Prostate gland (tissue), 2 donors: ENCODE results near the gene ZNF91. TPM values are rescaled to one million over a fixed set of nuclear protein-coding genes. Genes with fewer than 3 reads are reported as not detected.

Experiments used
- DNase-seq: peaks from one replicate; pipeline ENCODE4 v3.0.0-alpha.2; 2019; ENCODE audit warnings: low spot score
- H3K27ac ChIP-seq, 2 donors: fragments of 200-600 bp; sonication (generic); 2 replicates each; pipeline ENCODE4 v1.5.1; 2017 to 2019
- H3K27me3 ChIP-seq: fragments of 200-600 bp; sonication (generic); replicated peaks from 2 replicates; pipeline ENCODE4 v1.5.1; 2019; ENCODE audit not compliant: insufficient read depth
- H3K36me3 ChIP-seq, 2 donors: fragments of 200-600 bp; sonication (generic); 1 replicate in 1 of 2; 2 replicates in 1 of 2; pipeline versions ENCODE4 v1.5.1 to v1.8.1; 2017 to 2019
- H3K4me1 ChIP-seq: fragments of 200-600 bp; sonication (generic); replicated peaks from 2 replicates; pipeline ENCODE4 v1.5.1; 2019
- H3K4me3 ChIP-seq, 2 donors: fragments of 200-600 bp; sonication (generic); 2 replicates each; pipeline ENCODE4 v1.5.1; 2017 to 2019
- H3K9me3 ChIP-seq: fragments of 200-600 bp; sonication (generic); 2 replicates; pipeline ENCODE4 v1.5.1; 2017
- POLR2A ChIP-seq: fragments of 450-650 bp; IDR thresholded peaks from one replicate; pipeline ENCODE4 v1.6.1; 2016; ENCODE audit warnings: antibody characterized with exemption, mild to moderate bottlenecking
- POLR2AphosphoS5 ChIP-seq: sonication (generic); formaldehyde crosslinking; IDR thresholded peaks from one replicate; pipeline ENCODE4 v1.6.1; 2017; ENCODE audit warnings: antibody characterized with exemption
- WGBS: methylation state at CpG from one replicate; pipeline ENCODE4 v1.1.5; 2018; 5-methylcytosine and 5-hydroxymethylcytosine counted together
- intact Hi-C: fragments of 100-400 bp; cut with DNase I; formaldehyde crosslinking; loops from one replicate; pipeline ENCODE4 v1.14.2; 2022
- total RNA-seq, 2 donors: library from RNA; depleted of rRNA; stranded (reverse); fragments of >200 nt; gene quantifications; one replicate each; pipeline ENCODE4 v1.1.0, GENCODE V29; 2016
- TF ChIP-seq, protein P1 (sequence below), 4 experiments: fragments of 200-600 bp in 2 of 4; fragments of 450-650 bp in 2 of 4; sonication (generic) in 2 of 4; IDR thresholded peaks; 1 replicate in 3 of 4; 2 replicates in 1 of 4; pipeline ENCODE4 v1.5.1; 2016 to 2019; ENCODE audit warnings: antibody characterized with exemption in 4 of 4, mild to moderate bottlenecking in 2 of 4, moderate library complexity in 2 of 4

ZNF91 gene
- 10 to 100 TPM; 70.4 to 97.8 TPM for total RNA-seq

DNA sequence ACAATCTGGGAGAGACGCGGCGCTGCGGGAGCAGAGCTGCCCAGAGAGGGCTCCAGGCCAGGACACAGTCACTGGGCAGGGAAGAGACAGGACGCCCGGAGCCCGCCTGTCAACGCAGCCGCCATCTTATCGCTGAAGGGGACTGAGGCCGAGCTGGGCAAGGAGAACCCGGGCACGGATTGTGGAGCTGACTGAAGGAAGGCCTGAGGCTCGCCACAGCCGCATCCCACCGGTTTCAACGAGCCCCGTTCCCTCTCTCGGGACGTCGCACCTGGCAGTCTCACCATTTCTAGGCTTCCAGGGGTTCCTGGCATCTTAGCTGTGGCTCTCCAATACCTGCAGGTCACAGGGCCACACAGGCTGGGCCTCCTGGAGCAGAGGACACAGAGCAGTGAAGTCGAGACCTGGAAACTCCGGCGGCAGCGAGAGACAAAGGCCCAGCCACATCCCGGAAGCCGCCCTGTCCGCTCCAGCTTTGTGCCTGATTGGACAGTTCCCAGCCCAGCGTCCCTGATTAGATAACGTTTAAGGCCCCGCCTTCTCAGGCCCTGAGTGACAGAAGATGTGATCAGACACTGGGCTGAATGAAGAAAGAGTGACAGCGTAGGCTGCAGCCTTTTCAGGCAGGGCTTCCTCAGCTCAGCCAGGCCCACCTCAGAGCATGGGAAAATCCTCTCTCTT is at the start of gene ZNF91:
Gene ZNF91, minus strand, starts transcription at position 431 of the 681 bp plus-strand sequence. Its CDS starts 117 bp downstream, at position 314.
- no peaks in the 10 kb centered on the region for H3K36me3 ChIP-seq
- no peaks in the 10 kb centered on the region for H3K9me3 ChIP-seq
- H3K4me3 ChIP-seq, result peak within 1 kb of the TSS; percentile 61 to 78
- peaks cover 4% of the 10 kb centered on the region for H3K4me1 ChIP-seq
- TF ChIP-seq POLR2A, result peak; percentile 94
- TF ChIP-seq, protein P1, sequence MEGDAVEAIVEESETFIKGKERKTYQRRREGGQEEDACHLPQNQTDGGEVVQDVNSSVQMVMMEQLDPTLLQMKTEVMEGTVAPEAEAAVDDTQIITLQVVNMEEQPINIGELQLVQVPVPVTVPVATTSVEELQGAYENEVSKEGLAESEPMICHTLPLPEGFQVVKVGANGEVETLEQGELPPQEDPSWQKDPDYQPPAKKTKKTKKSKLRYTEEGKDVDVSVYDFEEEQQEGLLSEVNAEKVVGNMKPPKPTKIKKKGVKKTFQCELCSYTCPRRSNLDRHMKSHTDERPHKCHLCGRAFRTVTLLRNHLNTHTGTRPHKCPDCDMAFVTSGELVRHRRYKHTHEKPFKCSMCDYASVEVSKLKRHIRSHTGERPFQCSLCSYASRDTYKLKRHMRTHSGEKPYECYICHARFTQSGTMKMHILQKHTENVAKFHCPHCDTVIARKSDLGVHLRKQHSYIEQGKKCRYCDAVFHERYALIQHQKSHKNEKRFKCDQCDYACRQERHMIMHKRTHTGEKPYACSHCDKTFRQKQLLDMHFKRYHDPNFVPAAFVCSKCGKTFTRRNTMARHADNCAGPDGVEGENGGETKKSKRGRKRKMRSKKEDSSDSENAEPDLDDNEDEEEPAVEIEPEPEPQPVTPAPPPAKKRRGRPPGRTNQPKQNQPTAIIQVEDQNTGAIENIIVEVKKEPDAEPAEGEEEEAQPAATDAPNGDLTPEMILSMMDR (IDR thresholded peaks at IDR 0.05), result no peak
- TF ChIP-seq POLR2AphosphoS5, result peak; percentile 96
- H3K27ac ChIP-seq, result peak within 1 kb of the TSS; percentile 91 to 92
- H3K27me3 ChIP-seq, result no peaks in the 10 kb centered on the region
- under 1% methylated on average over 32 of the region's 32 CpGs for WGBS
- peak; percentile 98 for DNase-seq
- intact Hi-C loops, result loop anchor here (5.0 to 10.0 kb wide), 2 partner anchors 123 to 640 kb away; no protein-coding TSS in a partner anchor

DNA sequence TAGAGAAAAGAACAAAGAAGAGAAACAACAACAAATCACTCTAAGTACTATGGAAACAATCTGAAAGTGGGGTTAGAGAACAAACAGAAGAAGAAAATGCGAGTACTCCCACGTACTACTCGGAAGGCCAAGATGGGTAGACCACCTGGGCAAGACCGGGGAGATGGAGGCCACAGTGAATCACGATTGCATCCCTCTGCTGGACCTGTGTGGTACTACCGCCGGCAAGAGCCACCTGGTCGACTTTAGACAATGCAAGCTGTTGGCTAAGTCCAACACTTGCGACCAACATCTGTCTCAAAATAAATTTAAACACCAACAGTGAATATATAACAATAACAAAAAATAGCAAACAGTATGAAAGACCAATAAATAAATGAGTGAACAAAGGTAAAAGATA is 45.5 kb upstream of the ZNF91 start:
- intact Hi-C loops, result no loop called here
- no peaks in the 10 kb centered on the region for H3K27me3 ChIP-seq
- no peaks in the 10 kb centered on the region for H3K4me1 ChIP-seq
- H3K27ac ChIP-seq, result no peak overlapping the region
- WGBS, result 71% methylated on average over 9 of the region's 9 CpGs
- DNase-seq, result no peak
- TF ChIP-seq POLR2A (no peak), POLR2AphosphoS5 (no peak)
- TF ChIP-seq, protein P1 (IDR thresholded peaks at IDR 0.05), result no peak
- H3K4me3 ChIP-seq, result no peak overlapping the region
- H3K9me3 ChIP-seq, result no peaks in the 10 kb centered on the region
- H3K36me3 ChIP-seq, result no peaks in the 10 kb centered on the region

DNA sequence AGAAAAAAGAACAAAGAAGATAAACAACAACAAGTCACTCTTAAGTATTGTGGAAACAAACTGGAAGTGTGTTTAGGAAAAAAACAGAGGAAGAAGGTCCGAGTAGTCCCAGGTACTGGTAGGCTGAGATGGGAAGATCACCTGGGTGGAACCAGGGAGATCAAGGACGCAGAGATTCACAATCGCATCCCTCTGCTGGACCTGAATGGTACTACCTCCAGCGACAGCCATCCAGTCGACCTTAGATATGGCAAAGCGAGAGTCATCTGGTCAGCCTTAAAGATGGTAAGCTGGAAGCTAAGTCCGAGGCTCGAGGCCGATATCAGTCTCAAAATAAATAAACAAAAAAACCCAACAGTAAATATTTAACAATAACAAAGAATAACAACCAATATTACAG is 44.9 kb upstream of the ZNF91 start:
- DNase-seq, result no peak
- Histone ChIP-seq H3K27me3 (no peaks in the 10 kb centered on the region), H3K9me3 (no peaks in the 10 kb centered on the region), H3K4me1 (no peaks in the 10 kb centered on the region), H3K4me3 (no peak overlapping the region), H3K36me3 (no peaks in the 10 kb centered on the region), H3K27ac (no peak overlapping the region)
- intact Hi-C loops, result no loop called here
- WGBS, result 89% methylated on average over 9 of the region's 9 CpGs
- TF ChIP-seq POLR2AphosphoS5 (no peak), POLR2A (no peak)
- TF ChIP-seq, protein P1 (IDR thresholded peaks at IDR 0.05), result no peak

DNA sequence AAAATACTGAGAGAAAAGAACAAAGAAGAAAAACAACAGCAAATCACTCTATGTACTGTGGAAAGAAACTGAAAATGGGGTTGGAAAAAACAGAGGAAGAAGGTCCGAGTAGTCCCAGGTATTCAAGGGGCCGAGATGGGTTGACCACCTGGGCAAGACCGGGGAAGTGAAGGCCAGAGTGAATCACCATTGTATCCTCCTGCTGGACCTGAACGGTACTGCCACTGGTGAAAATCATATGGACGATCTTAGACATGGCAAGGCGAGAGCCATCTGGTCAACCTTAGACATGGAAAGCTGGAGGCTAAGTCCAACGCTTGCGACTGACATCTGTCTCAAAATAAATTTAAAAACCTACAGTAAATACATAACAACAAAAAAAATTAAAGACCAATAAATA is 44.4 kb upstream of the ZNF91 start:
- whole genome bisulfite sequencing, result 93% methylated on average over 8 of the region's 8 CpGs
- no peak for TF ChIP-seq POLR2A
- TF ChIP-seq, protein P1 (IDR thresholded peaks at IDR 0.05), result no peak
- no peak for TF ChIP-seq POLR2AphosphoS5
- intact Hi-C loops, result no loop called here
- Histone ChIP-seq H3K4me1 (no peaks in the 10 kb centered on the region), H3K27me3 (no peaks in the 10 kb centered on the region), H3K4me3 (no peak overlapping the region), H3K36me3 (no peaks in the 10 kb centered on the region), H3K9me3 (no peaks in the 10 kb centered on the region), H3K27ac (no peak overlapping the region)
- no peak for DNase-seq

DNA sequence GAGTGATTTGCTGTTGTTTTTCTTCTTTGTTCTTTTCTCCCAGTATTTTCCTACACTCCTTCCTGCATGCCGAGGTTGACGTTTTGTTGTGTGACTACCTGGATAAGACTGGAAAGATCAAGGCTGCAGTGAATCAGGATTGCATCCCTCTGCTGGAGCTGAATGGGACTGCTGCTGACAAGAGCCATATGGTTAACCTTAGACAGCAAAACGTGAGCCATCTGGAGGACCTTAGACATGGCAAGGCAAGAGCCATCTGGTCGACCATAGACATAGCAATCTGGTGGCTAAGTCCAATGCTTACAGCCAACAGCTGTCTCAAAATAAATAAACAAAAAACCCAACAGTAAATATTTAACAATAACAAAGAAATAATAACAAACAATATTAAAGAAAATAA is 42.6 kb upstream of the ZNF91 start:
- Histone ChIP-seq H3K27me3 (no peaks in the 10 kb centered on the region), H3K36me3 (no peaks in the 10 kb centered on the region), H3K4me3 (no peak overlapping the region), H3K9me3 (no peaks in the 10 kb centered on the region), H3K4me1 (no peaks in the 10 kb centered on the region), H3K27ac (no peak overlapping the region)
- no peak for DNase-seq
- intact Hi-C loops, result no loop called here
- WGBS, result 82% methylated on average over 4 of the region's 4 CpGs
- no peak for TF ChIP-seq POLR2AphosphoS5
